HepG2 (cell line): ENCODE data around the gene CATSPERD. TPM values are rescaled to one million over a fixed set of nuclear protein-coding genes. Genes with fewer than 3 reads are reported as not detected.

Source experiments
- CHD2 ChIP-seq: IDR thresholded peaks from 2 replicates; pipeline ENCODE4 v1.6.1; 2011; ENCODE audit warnings: low read depth, low read length, improper control_type of control experiment
- ETV5 ChIP-seq: IDR thresholded peaks from 2 replicates; pipeline ENCODE4 v1.6.1; 2018; ENCODE audit warnings: missing biosample characterization, missing genetic modification reagents, inconsistent platforms, borderline replicate concordance
- KDM1A ChIP-seq: IDR thresholded peaks from 2 replicates; pipeline ENCODE4 v1.6.1; 2016; ENCODE audit warnings: missing compliant biosample characterization
- KDM5A ChIP-seq: fragments of 200-600 bp; sonication (generic); IDR thresholded peaks from 2 replicates; pipeline ENCODE4 v1.7.0; 2018; ENCODE audit warnings: antibody characterized with exemption, mild to moderate bottlenecking, low read length, borderline replicate concordance
- MXD3 ChIP-seq: IDR thresholded peaks from 2 replicates; pipeline ENCODE4 v1.6.1; 2016; ENCODE audit warnings: mild to moderate bottlenecking, missing biosample characterization, missing genetic modification reagents
- NFATC3 ChIP-seq: sonication (generic); formaldehyde crosslinking; IDR thresholded peaks from 2 replicates; pipeline ENCODE4 v1.5.1; 2020; ENCODE audit warnings: mild to moderate bottlenecking, missing genetic modification reagents
- NFE2 ChIP-seq: sonication (generic); formaldehyde crosslinking; IDR thresholded peaks from 2 replicates; pipeline ENCODE4 v1.4.0; 2020; ENCODE audit warnings: missing genetic modification reagents
- NONO ChIP-seq, 2 experiments: fragments of 450-650 bp in 1 of 2; sonication (generic) in 1 of 2; formaldehyde crosslinking in 1 of 2; IDR thresholded peaks in 1 of 2; conservative IDR thresholded peaks in 1 of 2; 2 replicates each; pipeline versions ENCODE4 v1.6.1 to v1.8.0; 2017 to 2022; ENCODE audit warnings: mild to moderate bottlenecking in 1 of 2, missing genetic modification reagents in 1 of 2, moderate library complexity in 1 of 2
- NPAS2 ChIP-seq: sonication (generic); formaldehyde crosslinking; IDR thresholded peaks from 2 replicates; pipeline ENCODE4 v1.8.0; 2022; ENCODE audit warnings: mild to moderate bottlenecking, missing genetic modification reagents, borderline replicate concordance
- TAF1 ChIP-seq: sonication (generic); formaldehyde crosslinking; IDR thresholded peaks from 2 replicates; pipeline ENCODE4 v1.4.0; 2020; ENCODE audit warnings: missing genetic modification reagents
- TEAD3 ChIP-seq: optimal IDR thresholded peaks from 2 replicates; pipeline ENCODE3; 2016; ENCODE audit warnings: borderline replicate concordance
- TGIF2 ChIP-seq: IDR thresholded peaks from 2 replicates; pipeline ENCODE4 v1.6.1; 2016; ENCODE audit warnings: control low read depth, missing compliant biosample characterization
- THAP9 ChIP-seq: sonication (generic); formaldehyde crosslinking; IDR thresholded peaks from 2 replicates; pipeline ENCODE4; 2020; ENCODE audit warnings: missing genetic modification reagents, mild to moderate bottlenecking, borderline replicate concordance
- U2AF2 ChIP-seq: fragments of 200-400 bp; formaldehyde crosslinking; IDR thresholded peaks from 2 replicates; pipeline ENCODE4 v1.6.1; 2017; ENCODE audit warnings: low read depth, mild to moderate bottlenecking, low read length
- ZBTB2 ChIP-seq: sonication (generic); formaldehyde crosslinking; IDR thresholded peaks from 2 replicates; pipeline ENCODE4 v1.8.0; 2022; ENCODE audit warnings: low read depth, missing genetic modification reagents
- ZBTB42 ChIP-seq: sonication (generic); formaldehyde crosslinking; IDR thresholded peaks from 2 replicates; pipeline ENCODE4 v1.5.0; 2020; ENCODE audit warnings: mild to moderate bottlenecking, missing genetic modification reagents
- ZNF263 ChIP-seq: sonication (generic); formaldehyde crosslinking; IDR thresholded peaks from 2 replicates; pipeline ENCODE4 v1.4.0; 2020; ENCODE audit warnings: missing genetic modification reagents
- ZNF33A ChIP-seq: sonication (generic); formaldehyde crosslinking; IDR thresholded peaks from 2 replicates; pipeline ENCODE4 v1.5.1; 2020; ENCODE audit warnings: missing genetic modification reagents, mild to moderate bottlenecking, moderate library complexity, borderline replicate concordance
- ZNF543 ChIP-seq: sonication (generic); formaldehyde crosslinking; IDR thresholded peaks from 2 replicates; pipeline ENCODE4 v1.4.0; 2020; ENCODE audit warnings: mild to moderate bottlenecking, missing genetic modification reagents
- ZNF746 ChIP-seq: sonication (generic); formaldehyde crosslinking; IDR thresholded peaks from 2 replicates; pipeline ENCODE4 v1.8.0; 2022; ENCODE audit warnings: mild to moderate bottlenecking, missing genetic modification reagents
- ZSCAN30 ChIP-seq: sonication (generic); formaldehyde crosslinking; IDR thresholded peaks from 2 replicates; pipeline ENCODE4 v1.5.0; 2020; ENCODE audit warnings: mild to moderate bottlenecking, missing genetic modification reagents
- polyA plus RNA-seq, 8 experiments: library from polyadenylated mRNA; depleted of rRNA in 3 of 8; stranded (reverse) in 7 of 8; unstranded in 1 of 8; fragments of >200 nt; fragmentation: Illumina TruSeq in 4 of 8; extraction: Trizol in 4 of 8; gene quantifications; 2 replicates each; pipeline versions ENCODE4 v1.2.1 to v1.2.3, GENCODE V29; 2011 to 2016; ENCODE audit warnings: low read depth in 4 of 8, missing spikeins in 1 of 8, mixed read lengths in 1 of 8; ENCODE audit not compliant: insufficient read depth in 1 of 8
- total RNA-seq, 5 experiments: library from RNA; depleted of rRNA; stranded (reverse); fragments of >200 nt; fragmentation: Illumina TruSeq; extraction: Trizol; gene quantifications; 2 replicates each; pipeline ENCODE4 v1.2.3, GENCODE V29; 2016; ENCODE audit warnings: low read depth in 1 of 5
- TF ChIP-seq, protein P1 (sequence below): sonication (generic); formaldehyde crosslinking; IDR thresholded peaks from 2 replicates; pipeline ENCODE4 v1.4.0; 2020; ENCODE audit warnings: missing genetic modification reagents, borderline replicate concordance

Gene CATSPERD
- total and polyA plus RNA-seq, 2 of the 13 experiments (the other 11 are each of a cell fraction or from before 2014, with no cell fraction given), result 0.04 TPM; not detected in 1

- TF ChIP-seq KDM5A (peak; percentile 95), TAF1 (CRISPR knock-in tag) (peak; percentile 90), MXD3 (CRISPR knock-in tag) (peak; percentile 96), ETV5 (CRISPR knock-in tag) (peak; percentile 95), ZNF263 (peak; percentile 13; the same call in 1 of the 2 replicates), THAP9 (CRISPR knock-in tag) (peak; percentile 100), ZNF543 (CRISPR knock-in tag) (peak; percentile 63; the same call in 1 of the 2 replicates), TGIF2 (CRISPR knock-in tag) (peak; percentile 85), TEAD3 (CRISPR knock-in tag) (peak; percentile 89), U2AF2 (0 out of 2 replicates have a peak, but pooled peaks have one; percentile 65), ZBTB2 (CRISPR knock-in tag) (peak; percentile 97), NPAS2 (CRISPR knock-in tag) (peak; percentile 24; the same call in 1 of the 2 replicates), ZNF33A (CRISPR knock-in tag) (peak; percentile 56; the same call in 1 of the 2 replicates), NFE2 (CRISPR knock-in tag) (no peak), NFATC3 (CRISPR knock-in tag) (no peak), ZSCAN30 (0 out of 2 replicates have a peak, but pooled peaks have one; percentile 68), CHD2 (no peak), ZBTB42 (CRISPR knock-in tag) (no peak), ZNF746 (CRISPR knock-in tag) (peak; percentile 62; the same call in 1 of the 2 replicates), KDM1A (CRISPR knock-in tag) (0 out of 2 replicates have a peak, but pooled peaks have one; percentile 40), NONO (IDR thresholded peaks at IDR 0.05) (no peak), NONO (CRISPR knock-in tag; conservative IDR thresholded peaks at IDR 0.05) (peak; percentile 97)
- TF ChIP-seq, protein P1, sequence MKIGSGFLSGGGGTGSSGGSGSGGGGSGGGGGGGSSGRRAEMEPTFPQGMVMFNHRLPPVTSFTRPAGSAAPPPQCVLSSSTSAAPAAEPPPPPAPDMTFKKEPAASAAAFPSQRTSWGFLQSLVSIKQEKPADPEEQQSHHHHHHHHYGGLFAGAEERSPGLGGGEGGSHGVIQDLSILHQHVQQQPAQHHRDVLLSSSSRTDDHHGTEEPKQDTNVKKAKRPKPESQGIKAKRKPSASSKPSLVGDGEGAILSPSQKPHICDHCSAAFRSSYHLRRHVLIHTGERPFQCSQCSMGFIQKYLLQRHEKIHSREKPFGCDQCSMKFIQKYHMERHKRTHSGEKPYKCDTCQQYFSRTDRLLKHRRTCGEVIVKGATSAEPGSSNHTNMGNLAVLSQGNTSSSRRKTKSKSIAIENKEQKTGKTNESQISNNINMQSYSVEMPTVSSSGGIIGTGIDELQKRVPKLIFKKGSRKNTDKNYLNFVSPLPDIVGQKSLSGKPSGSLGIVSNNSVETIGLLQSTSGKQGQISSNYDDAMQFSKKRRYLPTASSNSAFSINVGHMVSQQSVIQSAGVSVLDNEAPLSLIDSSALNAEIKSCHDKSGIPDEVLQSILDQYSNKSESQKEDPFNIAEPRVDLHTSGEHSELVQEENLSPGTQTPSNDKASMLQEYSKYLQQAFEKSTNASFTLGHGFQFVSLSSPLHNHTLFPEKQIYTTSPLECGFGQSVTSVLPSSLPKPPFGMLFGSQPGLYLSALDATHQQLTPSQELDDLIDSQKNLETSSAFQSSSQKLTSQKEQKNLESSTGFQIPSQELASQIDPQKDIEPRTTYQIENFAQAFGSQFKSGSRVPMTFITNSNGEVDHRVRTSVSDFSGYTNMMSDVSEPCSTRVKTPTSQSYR (CRISPR knock-in tag), result peak; percentile 54
Observed at GRCh38 chr19:5719961-5720790, at the start of gene CATSPERD, which contains the start of gene LONP1 (continued).
